Gastroesophageal sphincter (tissue), 3 donors: Measurements from ENCODE around the gene MBL2.

Experiments
- POLR2A ChIP-seq, 2 donors: fragments of 450-650 bp; IDR thresholded peaks; one replicate each; pipeline ENCODE4 v1.6.1; 2017; ENCODE audit warnings: antibody characterized with exemption in 2 of 2, mild to moderate bottlenecking in 2 of 2, moderate library complexity in 1 of 2
- TF ChIP-seq, protein P1 (sequence below), 4 experiments: fragments of 200-600 bp in 2 of 4; fragments of 450-650 bp in 2 of 4; sonication (generic) in 1 of 4; IDR thresholded peaks; one replicate each; pipeline ENCODE4 v1.5.1; 2017 to 2019; ENCODE audit warnings: antibody characterized with exemption in 4 of 4, mild to moderate bottlenecking in 2 of 4, moderate library complexity in 2 of 4

DNA sequence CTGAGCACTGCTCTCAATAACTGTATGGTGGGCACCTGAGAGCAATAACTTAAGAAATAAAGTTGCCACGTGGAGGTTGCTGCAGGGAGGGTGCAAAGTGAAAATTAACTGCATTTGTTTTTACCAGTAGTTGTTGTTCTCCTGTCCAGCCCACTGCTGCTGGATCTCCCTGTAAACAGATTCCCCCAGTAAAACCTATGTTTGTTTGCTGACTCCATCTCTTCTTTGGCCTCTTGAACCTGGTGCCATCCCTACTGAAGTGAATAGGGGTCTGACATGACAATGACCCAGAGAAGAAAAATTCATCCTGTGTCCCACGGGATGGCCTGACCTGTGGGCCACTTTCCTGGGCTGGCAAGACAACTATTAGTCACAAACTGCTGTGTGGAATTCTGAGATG, 1.7 kb downstream of the MBL2 start:
- no peak for TF ChIP-seq POLR2A (IDR thresholded peaks at IDR 0.05)
- TF ChIP-seq, protein P1, sequence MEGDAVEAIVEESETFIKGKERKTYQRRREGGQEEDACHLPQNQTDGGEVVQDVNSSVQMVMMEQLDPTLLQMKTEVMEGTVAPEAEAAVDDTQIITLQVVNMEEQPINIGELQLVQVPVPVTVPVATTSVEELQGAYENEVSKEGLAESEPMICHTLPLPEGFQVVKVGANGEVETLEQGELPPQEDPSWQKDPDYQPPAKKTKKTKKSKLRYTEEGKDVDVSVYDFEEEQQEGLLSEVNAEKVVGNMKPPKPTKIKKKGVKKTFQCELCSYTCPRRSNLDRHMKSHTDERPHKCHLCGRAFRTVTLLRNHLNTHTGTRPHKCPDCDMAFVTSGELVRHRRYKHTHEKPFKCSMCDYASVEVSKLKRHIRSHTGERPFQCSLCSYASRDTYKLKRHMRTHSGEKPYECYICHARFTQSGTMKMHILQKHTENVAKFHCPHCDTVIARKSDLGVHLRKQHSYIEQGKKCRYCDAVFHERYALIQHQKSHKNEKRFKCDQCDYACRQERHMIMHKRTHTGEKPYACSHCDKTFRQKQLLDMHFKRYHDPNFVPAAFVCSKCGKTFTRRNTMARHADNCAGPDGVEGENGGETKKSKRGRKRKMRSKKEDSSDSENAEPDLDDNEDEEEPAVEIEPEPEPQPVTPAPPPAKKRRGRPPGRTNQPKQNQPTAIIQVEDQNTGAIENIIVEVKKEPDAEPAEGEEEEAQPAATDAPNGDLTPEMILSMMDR (IDR thresholded peaks at IDR 0.05), result no peak
